ENCODE measurements around the gene RAX2.

RAX2 gene

DNA sequence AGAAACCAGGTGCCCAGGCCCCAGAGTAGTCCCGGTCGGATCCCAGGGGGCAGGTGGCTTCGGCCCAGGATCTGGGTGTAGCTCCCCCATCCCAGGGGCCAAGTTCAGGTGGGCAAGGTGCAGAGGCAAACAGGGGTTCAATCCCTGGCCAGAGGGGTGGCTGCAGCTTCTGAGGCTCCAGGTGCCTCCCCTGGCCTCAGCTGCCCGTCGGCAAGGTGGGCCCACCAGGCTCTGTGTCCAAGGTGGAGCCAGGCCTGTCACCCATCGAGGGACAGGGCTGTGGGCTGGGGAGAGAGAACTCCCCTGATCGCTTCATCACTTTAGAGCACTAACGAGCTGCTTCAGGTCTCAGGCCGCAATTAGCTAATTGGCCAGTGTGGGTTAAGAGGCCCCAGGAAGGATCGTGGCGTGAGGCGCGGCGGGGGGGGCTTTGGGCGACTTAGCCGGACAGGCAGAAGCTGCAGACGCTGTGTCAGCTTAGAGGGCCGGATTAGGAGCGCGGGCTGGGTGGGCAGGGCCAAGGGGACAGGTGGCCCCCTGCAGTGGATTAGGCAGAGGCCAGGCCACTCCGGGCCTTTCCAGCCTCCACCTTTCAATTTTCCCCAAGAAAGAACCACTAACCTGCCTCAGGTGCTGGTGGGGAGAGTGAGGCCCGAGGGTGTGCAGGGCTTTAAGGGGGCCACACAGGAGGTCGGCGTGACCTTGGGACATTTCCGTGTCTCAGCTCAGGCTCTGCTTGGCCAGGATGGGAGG lies 2.8 kb upstream of the RAX2 start:
- TF ChIP-seq, protein P1, sequence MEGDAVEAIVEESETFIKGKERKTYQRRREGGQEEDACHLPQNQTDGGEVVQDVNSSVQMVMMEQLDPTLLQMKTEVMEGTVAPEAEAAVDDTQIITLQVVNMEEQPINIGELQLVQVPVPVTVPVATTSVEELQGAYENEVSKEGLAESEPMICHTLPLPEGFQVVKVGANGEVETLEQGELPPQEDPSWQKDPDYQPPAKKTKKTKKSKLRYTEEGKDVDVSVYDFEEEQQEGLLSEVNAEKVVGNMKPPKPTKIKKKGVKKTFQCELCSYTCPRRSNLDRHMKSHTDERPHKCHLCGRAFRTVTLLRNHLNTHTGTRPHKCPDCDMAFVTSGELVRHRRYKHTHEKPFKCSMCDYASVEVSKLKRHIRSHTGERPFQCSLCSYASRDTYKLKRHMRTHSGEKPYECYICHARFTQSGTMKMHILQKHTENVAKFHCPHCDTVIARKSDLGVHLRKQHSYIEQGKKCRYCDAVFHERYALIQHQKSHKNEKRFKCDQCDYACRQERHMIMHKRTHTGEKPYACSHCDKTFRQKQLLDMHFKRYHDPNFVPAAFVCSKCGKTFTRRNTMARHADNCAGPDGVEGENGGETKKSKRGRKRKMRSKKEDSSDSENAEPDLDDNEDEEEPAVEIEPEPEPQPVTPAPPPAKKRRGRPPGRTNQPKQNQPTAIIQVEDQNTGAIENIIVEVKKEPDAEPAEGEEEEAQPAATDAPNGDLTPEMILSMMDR (IDR thresholded peaks at IDR 0.05; ENCODE audit: extremely low read depth, missing control alignments) = no peak
- DNase-seq (ENCODE audit: low spot score) = no peak

GRCh38 chr19:3773814-3774515 lies 1.9 kb upstream of the RAX2 start:
- no peak for DNase-seq (ENCODE audit: low spot score)
- TF ChIP-seq, protein P1 (IDR thresholded peaks at IDR 0.05; ENCODE audit: extremely low read depth, missing control alignments) = no peak

DNA sequence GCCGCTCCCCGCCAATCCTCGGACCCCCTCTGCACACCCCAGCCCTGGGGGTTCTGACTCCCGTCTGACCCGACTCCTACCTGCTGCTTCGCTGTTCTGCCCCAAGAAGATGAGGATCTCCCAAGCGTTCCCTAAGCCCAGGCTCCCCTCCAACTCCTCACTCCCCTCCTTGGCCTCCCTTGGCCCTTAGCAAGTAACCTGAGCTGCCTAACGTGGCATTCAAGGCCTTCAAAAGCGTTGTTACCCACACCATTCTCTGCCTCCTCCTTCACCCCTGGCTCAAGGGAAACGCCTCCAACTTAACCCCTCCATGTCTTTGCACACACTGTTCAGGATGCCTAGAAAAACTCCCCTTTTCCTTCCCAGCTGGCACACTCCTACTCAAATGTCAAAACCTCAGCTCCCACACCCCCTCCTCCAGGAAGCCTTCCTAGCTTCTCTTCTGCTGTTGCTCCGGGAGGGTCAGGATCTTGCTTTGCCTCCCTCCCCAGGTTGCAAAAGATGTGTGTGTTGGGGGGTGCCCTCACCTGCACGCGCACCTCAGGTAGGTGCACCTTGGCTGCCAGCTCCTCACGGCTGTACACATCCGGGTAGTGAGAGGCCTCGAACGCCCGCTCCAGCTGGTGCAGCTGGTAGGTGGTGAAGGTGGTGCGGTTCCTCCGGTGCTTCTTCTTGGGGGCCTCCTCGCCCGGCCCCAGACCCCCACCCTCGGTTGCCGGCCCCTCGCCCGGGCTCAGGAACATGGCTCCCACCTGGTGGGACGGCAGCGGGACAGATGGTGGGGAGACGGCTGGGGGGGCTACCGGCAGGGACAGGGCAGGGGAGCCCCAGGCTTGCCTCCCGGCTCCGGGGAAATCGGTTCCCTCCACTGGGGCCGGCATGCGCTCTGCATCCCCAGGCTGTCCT lies 775 bp downstream of the RAX2 start:
- TF ChIP-seq, protein P1 (IDR thresholded peaks at IDR 0.05; ENCODE audit: extremely low read depth, missing control alignments) = no peak
- no peak for DNase-seq (ENCODE audit: low spot score)

GRCh38 chr19:3770136-3770999 lies 1.7 kb downstream of the RAX2 start:
- TF ChIP-seq, protein P1 (IDR thresholded peaks at IDR 0.05; ENCODE audit: extremely low read depth, missing control alignments) = no peak
- no peak for DNase-seq (ENCODE audit: low spot score)

- no peak for DNase-seq (ENCODE audit: low spot score)
- TF ChIP-seq, protein P1 (IDR thresholded peaks at IDR 0.05; ENCODE audit: extremely low read depth, missing control alignments) = no peak
Observed at GRCh38 chr19:3769494-3769893, 2.5 kb downstream of the RAX2 start.

GRCh38 chr19:3768748-3769099 lies 3.3 kb downstream of the RAX2 start:
- DNase-seq (ENCODE audit: low spot score) = no peak
- TF ChIP-seq, protein P1 (IDR thresholded peaks at IDR 0.05; ENCODE audit: extremely low read depth, missing control alignments) = no peak

All from GM20000 (cell line).